ENCODE measurements around the gene KIRREL3.

KIRREL3 gene

DNA sequence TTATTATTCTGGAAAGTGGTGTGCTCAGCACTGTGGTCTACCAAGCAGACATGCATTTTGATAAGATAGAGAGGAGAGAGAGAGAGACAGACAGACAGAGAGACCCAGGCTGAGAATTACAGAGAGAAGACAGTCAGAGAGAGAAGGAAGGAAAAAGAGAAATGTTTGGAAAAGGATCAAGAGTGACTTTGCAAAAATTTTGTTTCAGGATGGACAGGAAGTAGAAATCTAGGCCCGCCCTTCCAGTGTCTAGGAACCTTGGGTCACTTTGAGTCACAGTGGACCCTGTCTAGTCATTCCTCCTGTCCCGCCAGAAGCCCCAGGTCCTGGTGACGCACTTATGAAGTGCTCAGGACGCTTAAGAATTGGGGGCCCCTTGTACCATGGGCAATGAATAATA is 478.4 kb downstream of the KIRREL3 start:
- no peak for DNase-seq

DNA sequence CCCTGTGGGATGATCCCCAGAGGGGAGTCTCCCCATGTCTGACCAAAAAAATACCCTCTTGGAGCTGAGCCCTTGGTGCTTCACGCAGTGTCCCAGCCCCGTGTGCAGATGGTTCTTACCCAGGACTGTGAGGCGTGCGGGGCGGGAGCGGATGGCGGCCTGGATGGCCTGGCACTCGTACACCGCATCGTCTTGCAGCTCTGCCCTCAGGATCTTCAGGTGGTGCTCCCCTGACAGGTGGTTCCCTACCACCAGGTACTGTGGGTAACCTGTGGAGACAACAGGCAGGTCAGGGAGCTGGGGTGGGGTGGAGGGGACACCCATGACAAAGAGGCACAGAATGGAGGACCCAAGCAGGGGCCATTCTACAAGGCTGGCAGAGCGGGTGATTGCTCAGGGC is 479.4 kb downstream of the KIRREL3 start:
- no peak for DNase-seq

DNA sequence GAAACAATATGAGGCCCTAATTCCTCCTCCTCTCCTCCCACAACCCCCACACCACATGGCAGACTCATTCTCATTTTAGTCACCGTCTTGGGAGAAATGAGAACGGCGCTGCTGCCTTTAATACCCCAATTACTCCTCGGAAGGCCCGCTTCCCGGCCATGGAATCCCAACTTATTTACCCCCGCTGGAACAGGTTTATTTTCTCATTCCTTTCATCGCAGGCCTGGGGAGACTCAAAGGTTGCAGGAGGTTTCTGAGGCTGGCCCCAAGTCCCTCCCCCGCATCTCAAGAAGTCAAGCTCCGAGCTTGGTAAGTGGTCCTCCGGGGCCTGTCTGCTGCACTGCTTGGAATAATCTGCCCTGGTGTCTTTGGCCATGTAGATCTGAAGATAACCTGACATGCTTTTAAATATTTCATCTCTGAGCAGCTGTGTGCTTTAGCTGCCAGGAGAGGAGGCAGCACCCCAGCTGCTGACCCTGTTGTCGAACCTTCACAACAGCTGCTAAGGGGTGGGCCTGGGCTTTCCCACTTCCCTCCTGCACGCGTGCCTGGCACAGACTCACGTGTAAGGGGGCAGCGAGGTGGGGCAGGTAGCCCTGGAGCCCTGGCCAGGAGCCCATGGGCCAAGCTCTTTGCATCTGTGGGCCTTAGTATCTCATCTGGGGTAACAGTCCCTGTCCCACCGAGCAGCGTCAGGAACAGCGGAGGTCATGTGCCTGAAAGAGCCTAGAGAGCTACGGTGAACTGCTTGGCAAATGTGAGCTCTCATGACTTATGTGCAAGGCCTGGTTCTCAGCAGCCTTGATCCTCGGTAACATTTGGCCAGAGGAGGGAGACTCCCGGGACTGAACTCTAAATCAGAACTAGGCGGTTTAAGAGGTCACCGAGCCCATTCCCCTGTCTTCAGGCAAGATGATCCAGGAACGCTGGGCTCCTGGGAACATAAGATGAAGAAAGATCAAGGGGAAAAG is 480.5 kb downstream of the KIRREL3 start:
- DNase-seq = no peak

DNA sequence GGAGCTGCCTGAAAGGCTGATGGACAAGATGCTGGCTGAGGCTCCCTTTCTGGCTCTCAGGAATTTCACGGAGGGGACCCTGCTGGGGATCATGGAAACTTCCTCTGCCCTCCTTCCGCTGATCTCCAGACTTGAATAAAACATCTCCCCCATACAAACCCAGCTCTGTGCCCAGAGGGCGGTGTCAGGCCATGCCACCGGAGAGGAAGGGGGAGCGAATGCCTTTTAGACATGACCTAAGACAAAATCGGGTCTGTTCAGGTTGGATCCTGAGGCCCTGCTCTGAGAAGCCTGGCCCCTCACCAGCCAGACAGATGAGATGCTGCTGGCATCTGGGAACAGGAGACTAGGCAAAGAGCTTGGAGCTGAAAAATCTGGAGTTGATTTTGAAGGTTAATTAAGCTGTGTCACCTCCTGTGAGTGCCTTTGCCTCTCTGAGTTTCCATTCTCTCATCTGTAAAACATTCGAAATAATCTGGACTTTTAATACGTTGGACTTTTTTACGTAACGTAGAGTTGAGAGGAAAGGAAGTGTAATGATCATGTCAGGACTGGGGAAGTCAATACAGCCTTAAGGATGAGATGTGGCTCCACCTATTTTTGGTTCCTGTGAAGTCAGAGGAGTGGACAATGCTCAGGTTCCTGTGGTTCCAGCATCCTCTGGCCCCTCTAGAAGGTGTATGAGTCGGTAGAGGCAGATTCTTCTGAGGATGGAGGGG is 481.4 kb downstream of the KIRREL3 start:
- DNase-seq = no peak

DNA sequence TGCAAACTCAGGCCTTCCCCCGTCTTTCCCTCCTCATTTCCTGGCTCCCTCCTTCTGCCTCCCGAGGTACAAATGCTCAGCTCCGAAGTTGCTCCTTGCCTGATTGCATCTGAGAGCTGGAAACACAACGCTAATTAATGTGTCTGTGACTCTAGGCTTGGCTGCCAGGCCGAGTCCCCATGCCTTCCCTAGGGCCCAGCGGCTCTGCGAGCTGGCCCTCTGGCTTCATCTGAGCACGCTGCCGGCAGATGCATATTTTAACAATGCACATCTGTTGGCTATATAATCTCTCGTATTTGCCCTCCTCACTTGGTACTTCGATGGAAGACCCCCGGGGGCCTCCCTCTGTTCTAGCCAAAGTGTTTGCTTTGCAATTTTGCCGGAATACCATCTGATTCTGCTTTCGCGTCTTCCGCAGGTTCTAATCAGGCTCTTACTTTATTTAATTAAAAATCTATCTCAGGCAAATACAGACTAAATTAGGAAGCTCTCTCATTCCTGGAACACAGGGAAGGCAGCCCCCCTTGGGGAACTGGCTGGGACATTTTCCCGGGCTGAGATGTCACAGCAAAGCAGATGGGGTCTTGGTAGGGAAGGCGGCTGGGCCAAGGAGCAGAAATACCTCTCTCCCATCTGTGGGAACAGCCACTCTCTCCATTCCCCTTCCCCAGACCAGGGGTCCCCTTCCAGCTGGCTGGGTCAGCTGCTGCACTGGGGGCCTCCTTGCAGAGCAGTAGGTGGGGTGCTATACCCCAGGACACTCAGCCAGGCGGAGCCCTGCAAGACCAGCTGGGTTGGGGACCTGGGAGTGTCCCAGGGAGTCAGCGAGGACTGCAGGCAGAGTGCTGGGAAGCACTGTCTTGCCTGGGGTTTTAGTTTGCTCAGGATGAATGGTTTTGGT is 482.2 kb downstream of the KIRREL3 start:
- no peak for DNase-seq

DNA sequence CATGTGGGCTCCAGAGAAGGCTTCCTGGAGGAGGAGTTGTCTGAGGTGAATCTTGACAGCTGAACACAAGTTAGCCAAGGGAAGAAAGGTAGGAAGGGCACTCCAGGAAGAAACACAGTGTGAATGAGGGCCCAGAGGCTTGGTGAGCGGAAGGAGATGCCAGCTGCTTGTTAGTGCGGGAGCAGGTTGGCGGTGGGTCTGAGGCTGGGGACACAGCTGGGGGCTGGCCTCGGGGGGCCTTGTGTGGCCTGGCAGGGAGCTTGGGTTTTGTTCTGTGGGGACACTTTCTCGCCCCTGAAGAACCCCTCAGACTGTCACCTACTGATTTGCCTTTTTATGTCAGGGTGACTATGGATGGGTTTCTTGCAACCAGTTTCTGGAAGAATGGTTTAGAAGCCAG is 485.1 kb downstream of the KIRREL3 start:
- DNase-seq = no peak

DNA sequence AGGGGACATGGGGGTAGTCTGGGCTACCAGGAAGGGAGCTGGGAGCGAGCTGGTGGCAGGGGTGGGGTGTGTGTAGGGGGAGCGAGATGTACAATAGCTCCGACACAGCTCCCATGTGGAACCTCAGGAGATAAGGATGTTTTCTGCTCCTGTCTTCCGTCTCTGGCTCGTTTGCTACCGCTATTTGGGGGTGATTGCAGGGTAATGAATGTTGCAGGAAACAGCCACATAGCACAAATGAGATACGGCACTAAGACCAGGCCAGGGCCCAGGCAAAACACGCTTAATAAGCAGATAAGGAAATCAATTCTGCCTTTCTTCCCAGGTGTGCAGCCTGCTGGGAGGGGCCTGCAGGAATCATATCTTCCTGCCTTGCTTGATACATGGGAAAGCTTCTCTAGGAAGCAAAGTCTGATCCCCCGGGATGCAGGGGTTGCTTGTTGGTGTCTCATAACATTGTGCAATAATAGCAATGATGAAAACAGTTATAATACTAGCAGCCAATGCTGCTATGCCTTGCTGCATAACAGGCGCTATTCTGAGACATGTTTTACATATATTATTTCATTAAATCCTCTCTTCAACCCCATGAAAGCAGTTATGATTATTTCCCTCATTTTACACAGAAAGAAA is 486.4 kb downstream of the KIRREL3 start:
- no peak for DNase-seq

DNA sequence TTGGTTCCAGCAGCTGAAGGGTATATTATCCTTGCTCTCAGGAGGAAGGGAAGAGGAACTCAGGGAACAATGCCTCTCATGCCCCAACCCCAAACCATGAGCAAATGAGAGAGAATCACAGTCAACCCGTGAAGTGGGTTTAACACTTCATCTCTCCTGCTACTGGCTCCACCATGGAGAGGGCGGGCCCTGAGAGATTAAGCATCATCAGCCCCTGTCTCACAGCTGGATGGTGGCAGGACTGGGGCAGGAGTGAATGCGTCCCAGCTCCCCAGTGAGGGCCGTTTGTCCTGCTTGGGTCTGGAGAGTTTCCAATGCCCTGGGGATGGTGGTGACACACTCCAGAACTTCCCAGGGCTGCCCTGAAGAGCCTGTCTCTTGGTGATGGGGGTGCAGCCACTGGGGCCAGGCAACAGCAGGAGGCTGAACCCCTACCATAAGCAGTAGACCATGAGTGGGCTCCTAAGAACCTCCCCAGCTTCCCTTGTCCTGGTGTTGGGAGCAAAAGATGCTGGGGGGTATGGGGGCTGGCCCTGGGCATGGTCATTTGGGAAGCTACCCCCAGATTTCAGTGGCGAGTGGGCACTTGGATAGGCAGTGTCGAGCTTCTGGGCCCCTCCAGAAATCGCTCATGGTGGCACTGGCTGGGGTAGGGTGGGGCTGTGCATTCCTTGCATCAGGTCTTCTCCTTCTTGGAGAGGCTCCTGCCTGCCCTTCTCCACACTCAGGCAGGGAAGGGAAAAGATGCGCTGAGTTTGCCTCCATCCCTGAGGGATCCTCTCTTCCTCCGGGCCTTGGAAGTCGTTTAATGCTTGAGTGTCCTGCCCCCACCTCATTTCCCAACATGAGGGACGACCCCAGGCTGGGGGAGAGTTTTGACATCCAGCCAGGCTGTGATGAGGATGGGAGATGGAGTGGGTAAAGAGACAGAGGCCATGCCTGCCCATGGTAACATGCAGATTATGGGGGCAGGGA is 487.5 kb downstream of the KIRREL3 start:
- no peak for DNase-seq

DNA sequence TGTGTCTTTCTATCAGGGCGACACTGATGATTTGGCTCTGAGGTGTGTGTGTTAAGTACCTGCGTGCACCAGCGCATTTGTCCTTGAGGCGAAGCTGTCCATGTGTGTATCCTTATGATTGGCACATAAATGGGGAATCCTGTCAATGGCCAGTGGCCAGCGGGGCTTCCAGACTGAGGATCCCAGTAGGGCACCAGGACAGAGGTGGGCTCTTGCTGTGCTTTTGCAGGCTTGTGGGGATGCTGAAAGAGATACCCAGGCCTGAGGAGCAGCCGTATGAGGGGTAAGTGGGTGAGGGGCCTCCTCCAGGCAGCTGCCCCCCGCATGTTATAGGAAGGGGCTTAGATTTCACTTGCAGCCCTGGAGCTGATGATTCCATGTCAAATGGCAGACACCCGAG is 488.3 kb downstream of the KIRREL3 start:
- no peak for DNase-seq

DNA sequence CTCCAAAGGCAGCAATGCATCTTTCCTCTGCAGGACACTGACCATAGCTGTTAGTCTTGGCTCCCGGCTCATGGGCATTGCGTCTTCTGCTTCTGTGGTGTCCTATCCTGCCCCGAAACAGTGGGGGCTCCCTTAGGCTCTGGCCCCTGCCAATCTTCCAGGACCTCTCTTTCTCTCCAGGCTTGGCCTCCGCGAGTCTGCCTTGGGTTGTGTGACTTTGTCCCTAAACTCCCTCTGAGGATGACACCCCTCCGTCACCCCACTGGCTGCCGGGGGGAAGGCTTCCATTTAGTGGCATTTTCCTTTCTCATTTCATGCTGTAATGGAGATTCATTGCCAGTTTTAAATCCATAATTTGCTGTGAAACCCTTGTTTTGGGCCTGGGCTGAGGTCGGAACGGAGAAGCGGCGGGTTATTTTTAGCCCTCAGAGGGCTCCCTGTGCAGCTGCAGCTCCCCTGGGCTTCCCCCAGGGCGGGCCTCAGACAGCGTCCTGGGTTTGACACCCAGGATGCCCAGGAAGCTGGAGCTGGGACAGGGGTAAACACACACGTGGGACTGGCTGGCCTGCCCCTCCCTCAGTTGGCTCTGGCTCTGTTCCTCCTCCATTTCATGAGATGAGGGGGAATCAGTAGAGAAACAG is 489.0 kb downstream of the KIRREL3 start:
- no peak for DNase-seq

DNA sequence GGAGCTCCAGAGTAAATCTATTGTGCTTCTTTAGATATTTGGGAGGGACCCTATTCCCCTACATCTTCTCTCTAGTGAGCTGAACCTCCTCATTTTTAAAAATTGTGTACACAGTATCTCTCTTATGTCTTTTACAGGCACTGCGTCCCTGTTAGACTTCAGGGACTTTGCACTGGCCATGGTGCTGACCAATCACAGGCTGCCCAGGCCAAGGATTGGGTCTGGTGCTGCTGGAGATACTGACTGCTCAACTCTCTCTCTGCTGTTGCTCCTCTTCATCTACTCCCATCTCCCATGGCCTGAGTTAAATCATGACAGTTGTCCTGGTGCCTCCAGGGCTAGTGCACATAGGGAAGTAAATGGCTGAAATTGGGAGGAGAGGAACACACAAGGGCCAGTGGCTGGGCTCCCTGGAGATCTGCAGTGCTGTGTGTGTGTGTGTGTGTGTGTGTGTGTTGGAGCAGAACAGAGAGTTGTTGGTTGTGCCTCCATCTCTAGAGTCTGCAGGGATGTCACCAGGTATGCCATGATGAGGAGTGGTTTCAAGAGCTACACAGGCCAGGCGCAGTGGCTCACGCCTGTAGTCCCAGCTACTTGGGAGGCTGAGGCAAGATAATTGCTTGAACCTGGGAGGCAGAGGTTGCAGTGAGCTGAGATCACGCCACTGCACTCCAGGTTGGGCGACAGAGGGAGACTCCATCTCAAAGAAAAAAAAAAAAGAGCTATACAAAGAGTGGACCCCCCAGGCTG is 489.8 kb downstream of the KIRREL3 start:
- DNase-seq = no peak

DNA sequence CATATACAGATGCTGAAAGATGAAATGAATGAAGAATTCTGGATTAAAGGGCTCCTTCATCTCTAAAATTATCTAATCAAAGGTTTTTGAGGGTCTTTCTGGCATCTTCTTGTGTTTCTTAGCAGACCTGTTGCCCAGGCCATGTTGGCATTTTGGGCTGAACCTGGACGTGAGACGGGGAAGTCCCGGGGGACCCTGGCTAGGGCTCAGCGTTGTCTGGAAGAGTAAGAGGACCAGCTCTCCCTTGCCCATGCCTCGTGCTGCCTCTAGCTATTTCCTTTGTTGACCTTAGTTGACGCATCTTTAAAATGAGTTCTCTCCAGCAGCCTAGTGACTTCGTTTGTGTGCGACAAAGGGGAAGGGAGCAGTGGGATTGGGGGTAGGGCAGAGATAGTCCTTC is 492.9 kb downstream of the KIRREL3 start:
- DNase-seq = no peak

DNA sequence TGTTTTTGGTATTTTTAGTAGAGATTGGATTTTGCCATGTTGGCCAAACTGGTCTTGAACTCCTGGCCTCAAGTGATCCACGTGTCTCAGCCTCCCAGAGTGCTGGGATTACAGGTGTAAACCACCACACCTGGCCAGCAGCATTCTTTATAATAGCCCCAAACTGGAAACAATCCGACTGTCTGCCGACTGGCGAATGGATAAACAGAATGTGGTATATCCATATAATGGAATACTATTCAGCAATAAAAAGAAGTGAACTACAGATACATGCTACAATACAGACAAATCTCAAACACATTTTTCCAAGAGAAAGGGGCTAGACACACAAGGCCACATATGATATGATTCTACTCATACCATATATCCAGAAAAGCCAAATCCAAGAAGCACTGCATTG is 493.8 kb downstream of the KIRREL3 start:
- no peak for DNase-seq

DNA sequence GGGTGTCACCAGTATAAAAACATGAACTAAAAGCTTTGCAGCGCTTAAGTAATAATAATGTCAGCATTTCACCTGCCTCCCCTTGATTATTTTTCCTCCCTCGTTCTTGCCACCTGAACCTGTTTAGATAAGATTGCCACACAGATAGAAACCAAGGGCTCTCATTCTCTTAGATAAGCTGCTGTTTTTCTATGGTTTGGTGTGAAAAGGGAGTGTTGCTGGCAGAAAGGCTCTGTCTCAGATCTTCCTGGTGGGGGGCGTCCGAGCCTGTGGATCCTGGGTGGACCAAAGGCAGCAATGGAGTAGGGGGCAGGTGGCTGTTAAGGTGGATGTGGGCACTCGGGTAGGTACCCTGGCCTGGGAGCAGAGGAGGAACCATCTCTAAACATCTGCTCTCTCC is 497.6 kb downstream of the KIRREL3 start:
- no peak for DNase-seq

DNA sequence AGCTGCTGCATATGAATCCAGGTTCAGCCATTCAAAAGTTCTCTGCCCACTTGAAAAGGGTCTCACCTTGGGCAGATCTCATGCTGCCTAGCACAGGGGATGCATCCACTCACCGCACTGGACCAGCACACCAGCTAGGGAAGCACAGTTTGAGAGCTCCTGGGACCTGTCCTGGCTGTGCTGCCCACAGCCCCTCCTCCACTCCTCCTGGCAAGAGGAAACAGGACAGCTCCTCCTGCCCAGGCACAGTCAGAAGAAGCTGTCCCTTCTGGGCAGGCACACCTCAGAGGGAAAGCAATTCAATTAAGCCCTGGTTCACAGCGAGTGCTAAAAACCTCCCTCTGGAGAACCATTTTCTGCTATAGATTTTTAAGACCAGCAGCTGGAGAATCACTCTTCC is 498.4 kb downstream of the KIRREL3 start:
- no peak for DNase-seq

DNA sequence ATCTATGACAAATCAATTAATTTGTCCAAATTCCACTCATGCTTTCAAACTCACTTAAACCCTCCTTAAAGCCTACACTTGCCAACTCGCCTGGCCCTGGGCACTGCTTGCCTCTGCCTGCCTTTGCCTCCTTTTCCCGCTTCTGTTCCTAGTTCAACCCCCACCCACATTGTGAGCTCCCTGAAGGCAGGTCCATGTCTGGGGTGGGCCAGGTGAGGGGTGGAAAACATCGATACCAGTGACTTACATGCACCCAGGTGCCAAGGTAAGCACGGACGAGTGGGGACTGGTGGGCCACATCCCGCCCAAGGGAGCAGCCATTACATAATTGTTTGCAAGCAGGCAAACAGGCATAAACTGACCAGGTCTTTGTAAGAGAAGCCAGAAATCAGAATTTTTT is 498.9 kb downstream of the KIRREL3 start:
- DNase-seq = no peak

DNA sequence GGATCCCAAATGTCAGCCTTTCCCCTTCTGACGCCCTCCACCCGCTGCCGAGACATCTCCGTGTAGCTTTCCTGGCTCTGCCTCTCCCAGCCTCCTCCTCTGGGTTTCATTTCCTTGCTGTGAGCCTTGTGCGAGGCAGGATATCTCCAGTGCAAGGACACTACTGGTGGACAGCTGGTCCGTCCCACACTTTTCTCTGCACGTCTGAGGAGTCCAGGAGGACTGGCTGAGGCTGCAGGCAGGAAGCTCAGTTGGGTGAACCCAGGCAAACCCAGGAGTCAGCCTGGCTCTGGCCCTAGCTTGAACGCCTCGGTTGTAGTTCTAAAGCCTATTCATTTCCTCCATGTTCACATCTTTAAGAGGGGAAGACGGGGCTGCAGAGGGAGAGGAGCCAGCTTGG is 499.6 kb downstream of the KIRREL3 start:
- DNase-seq = no peak

DNA sequence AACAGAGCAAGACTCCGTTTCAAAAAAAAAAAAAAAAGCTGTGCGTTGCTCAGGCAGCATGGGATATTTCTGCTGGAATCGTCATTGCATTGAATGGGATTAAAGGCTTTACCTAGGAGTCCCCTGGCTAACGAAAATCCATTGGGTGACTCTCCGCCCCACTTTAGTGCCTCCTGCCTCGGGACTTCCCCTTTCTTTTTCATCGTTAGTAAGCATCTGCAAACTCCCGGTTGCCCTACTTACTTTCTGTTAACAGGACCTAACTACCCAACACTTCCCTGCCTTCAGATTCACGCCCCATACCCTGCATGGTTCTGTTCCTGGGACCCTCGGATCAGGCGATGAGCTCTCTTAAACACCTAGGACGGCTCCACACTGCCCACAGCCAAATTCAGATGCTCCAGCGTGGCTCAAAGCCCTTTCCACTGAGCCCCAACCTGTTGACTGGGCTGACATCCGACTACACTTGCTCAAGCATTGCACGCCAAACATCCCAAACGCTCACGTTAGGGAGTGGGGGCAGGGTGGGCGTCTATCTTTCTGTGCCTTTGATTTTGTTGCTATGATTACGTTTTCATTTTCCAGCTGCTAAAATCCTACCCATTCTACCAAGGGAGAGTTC is 501.3 kb downstream of the KIRREL3 start:
- no peak for DNase-seq

DNA sequence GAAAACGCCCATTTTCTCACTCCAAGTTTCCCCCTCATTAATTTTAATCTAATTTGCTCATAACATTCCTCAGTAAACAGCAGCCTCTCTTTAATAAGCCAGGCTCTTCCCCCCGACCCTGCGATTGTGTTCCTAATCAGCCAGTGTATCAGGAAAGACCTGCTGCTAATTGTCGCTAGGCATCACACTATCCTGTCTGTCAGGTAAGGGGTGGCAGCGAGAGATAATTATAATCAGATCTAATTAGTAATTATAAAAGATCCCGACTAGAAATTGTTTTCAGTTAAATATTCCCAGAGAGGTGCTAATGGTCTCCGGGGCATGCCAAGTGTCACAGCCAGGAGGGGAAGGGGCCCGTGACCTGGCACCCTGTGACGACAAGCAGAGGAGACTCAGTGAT is 502.3 kb downstream of the KIRREL3 start:
- DNase-seq = no peak
